HEK293 (cell line): ENCODE data around the gene SECISBP2L.

Experiments used
- ATF2 ChIP-seq: fragments of 450-650 bp; formaldehyde crosslinking; IDR thresholded peaks from 2 replicates; pipeline ENCODE4 v1.5.1; 2016; ENCODE audit warnings: missing biosample characterization, missing genetic modification characterization, low read depth
- BCL11A ChIP-seq: fragments of 450-650 bp; formaldehyde crosslinking; IDR thresholded peaks from 2 replicates; pipeline ENCODE4 v1.5.1; 2016; ENCODE audit warnings: low read depth, missing biosample characterization, missing genetic modification characterization
- KLF16 ChIP-seq: fragments of 450-650 bp; formaldehyde crosslinking; IDR thresholded peaks from 2 replicates; pipeline ENCODE4 v1.5.1; 2017; ENCODE audit warnings: missing biosample characterization, missing genetic modification characterization
- MEIS1 ChIP-seq: sonication (generic); formaldehyde crosslinking; IDR thresholded peaks from 2 replicates; pipeline ENCODE4 v1.8.1; 2022; ENCODE audit warnings: missing genetic modification reagents, mild to moderate bottlenecking, borderline replicate concordance
- PRDM10 ChIP-seq: fragments of 450-650 bp; formaldehyde crosslinking; IDR thresholded peaks from 2 replicates; pipeline ENCODE4 v1.5.1; 2016; ENCODE audit warnings: missing biosample characterization, missing genetic modification characterization
- WT1 ChIP-seq: fragments of 450-650 bp; formaldehyde crosslinking; IDR thresholded peaks from 2 replicates; pipeline ENCODE4 v1.5.1; 2016; ENCODE audit warnings: missing biosample characterization, missing genetic modification characterization
- YY2 ChIP-seq: fragments of 450-650 bp; formaldehyde crosslinking; IDR thresholded peaks from 2 replicates; pipeline ENCODE4 v1.5.1; 2016; ENCODE audit warnings: missing biosample characterization, missing genetic modification characterization
- ZBTB11 ChIP-seq: fragments of 450-650 bp; formaldehyde crosslinking; conservative IDR thresholded peaks from 2 replicates; pipeline ENCODE4 v1.5.1; 2016; ENCODE audit warnings: low read depth, missing biosample characterization, missing genetic modification characterization
- ZBTB20 ChIP-seq: fragments of 450-650 bp; formaldehyde crosslinking; IDR thresholded peaks from 2 replicates; pipeline ENCODE4 v1.5.1; 2016; ENCODE audit warnings: missing biosample characterization, missing genetic modification characterization
- ZBTB21 ChIP-seq: fragments of 450-650 bp; formaldehyde crosslinking; IDR thresholded peaks from 2 replicates; pipeline ENCODE4 v1.5.1; 2017; ENCODE audit warnings: missing biosample characterization, missing genetic modification characterization
- ZBTB8A ChIP-seq: fragments of 450-650 bp; formaldehyde crosslinking; IDR thresholded peaks from 2 replicates; pipeline ENCODE4 v1.5.1; 2016; ENCODE audit warnings: missing biosample characterization, missing genetic modification characterization
- ZNF10 ChIP-seq: fragments of 450-650 bp; formaldehyde crosslinking; IDR thresholded peaks from 2 replicates; pipeline ENCODE4 v1.5.1; 2017; ENCODE audit warnings: missing biosample characterization, missing genetic modification characterization
- ZNF121 ChIP-seq: fragments of 450-650 bp; formaldehyde crosslinking; IDR thresholded peaks from 2 replicates; pipeline ENCODE4 v1.5.1; 2016; ENCODE audit warnings: missing biosample characterization, missing genetic modification characterization
- ZNF155 ChIP-seq: fragments of 450-650 bp; formaldehyde crosslinking; IDR thresholded peaks from 2 replicates; pipeline ENCODE4 v1.5.1; 2016; ENCODE audit warnings: missing biosample characterization, missing genetic modification characterization
- ZNF223 ChIP-seq: fragments of 450-650 bp; formaldehyde crosslinking; IDR thresholded peaks from 2 replicates; pipeline ENCODE4 v1.5.1; 2016; ENCODE audit warnings: missing biosample characterization, missing genetic modification characterization
- ZNF274 ChIP-seq, 2 experiments: fragments of 200-500 bp in 1 of 2; fragments of 450-650 bp in 1 of 2; sonication (Bioruptor generic) in 1 of 2; formaldehyde crosslinking in 1 of 2; IDR thresholded peaks; 2 replicates each; pipeline versions ENCODE4 v1.5.1 to v1.6.1; 2014 to 2016; ENCODE audit warnings: borderline replicate concordance in 1 of 2, inconsistent platforms in 1 of 2, low read length in 1 of 2, missing biosample characterization in 1 of 2, missing genetic modification characterization in 1 of 2
- ZNF366 ChIP-seq: fragments of 450-650 bp; formaldehyde crosslinking; conservative IDR thresholded peaks from 2 replicates; pipeline ENCODE4 v1.5.1; 2016; ENCODE audit warnings: missing biosample characterization, missing genetic modification characterization
- ZNF398 ChIP-seq: fragments of 450-650 bp; formaldehyde crosslinking; IDR thresholded peaks from 2 replicates; pipeline ENCODE4 v1.5.1; 2017; ENCODE audit warnings: missing biosample characterization, missing genetic modification characterization
- ZNF473 ChIP-seq: fragments of 450-650 bp; formaldehyde crosslinking; IDR thresholded peaks from 2 replicates; pipeline ENCODE4 v1.5.1; 2017; ENCODE audit warnings: missing biosample characterization, missing genetic modification characterization
- ZNF488 ChIP-seq: fragments of 450-650 bp; formaldehyde crosslinking; IDR thresholded peaks from 2 replicates; pipeline ENCODE4 v1.5.1; 2016; ENCODE audit warnings: missing biosample characterization, missing genetic modification characterization
- ZNF548 ChIP-seq: fragments of 450-650 bp; formaldehyde crosslinking; IDR thresholded peaks from 2 replicates; pipeline ENCODE4 v1.5.1; 2016; ENCODE audit warnings: missing biosample characterization, missing genetic modification characterization
- ZNF549 ChIP-seq: fragments of 450-650 bp; IDR thresholded peaks from 2 replicates; pipeline ENCODE4 v1.5.1; 2018; ENCODE audit warnings: missing biosample characterization, missing genetic modification characterization, mild to moderate bottlenecking, inconsistent platforms, moderate library complexity
- ZNF555 ChIP-seq: fragments of 450-650 bp; formaldehyde crosslinking; conservative IDR thresholded peaks from 2 replicates; pipeline ENCODE4 v1.5.1; 2017; ENCODE audit warnings: missing biosample characterization, mild to moderate bottlenecking, missing genetic modification characterization, inconsistent platforms
- ZNF624 ChIP-seq: fragments of 450-650 bp; formaldehyde crosslinking; IDR thresholded peaks from 2 replicates; pipeline ENCODE4 v1.5.1; 2017; ENCODE audit warnings: missing biosample characterization, missing genetic modification characterization
- ZNF664 ChIP-seq: fragments of 450-650 bp; formaldehyde crosslinking; IDR thresholded peaks from 2 replicates; pipeline ENCODE4 v1.5.1; 2016; ENCODE audit warnings: missing biosample characterization, missing genetic modification characterization
- ZNF76 ChIP-seq: fragments of 450-650 bp; formaldehyde crosslinking; IDR thresholded peaks from 2 replicates; pipeline ENCODE4; 2016; ENCODE audit warnings: low read depth, missing biosample characterization, missing genetic modification characterization, borderline replicate concordance
- ZNF777 ChIP-seq: fragments of 450-650 bp; formaldehyde crosslinking; IDR thresholded peaks from 2 replicates; pipeline ENCODE4 v1.5.1; 2017; ENCODE audit warnings: missing biosample characterization, missing genetic modification characterization, borderline replicate concordance

Gene SECISBP2L

GRCh38 chr15:49046220-49047102 is at the start of gene SECISBP2L (continued):
- TF ChIP-seq ZNF121: peak; percentile 30; the same call in 1 of the 2 replicates
- TF ChIP-seq ZNF274 (IDR thresholded peaks at IDR 0.05; ENCODE audit: low read length): no peak
- no peak for TF ChIP-seq ZNF274 (tag by site-specific recombination; IDR thresholded peaks at IDR 0.05; ENCODE audit: borderline replicate concordance)
- TF ChIP-seq KLF16: peak; percentile 99
- no peak for TF ChIP-seq MEIS1 (CRISPR knock-in tag)
- no peak for TF ChIP-seq ZNF223 (tag by site-specific recombination)
- TF ChIP-seq ZNF548 (tag by site-specific recombination): no peak
- TF ChIP-seq ZBTB8A (tag by site-specific recombination): peak; percentile 80
- no peak for TF ChIP-seq ZNF549 (tag by site-specific recombination)
- TF ChIP-seq ZNF777 (tag by site-specific recombination): no peak
- TF ChIP-seq ZBTB20 (tag by site-specific recombination): peak; percentile 36; the same call in 1 of the 2 replicates
- peak; percentile 71 for TF ChIP-seq WT1 (tag by site-specific recombination)
- TF ChIP-seq ZNF10 (tag by site-specific recombination): 0 out of 2 replicates have a peak, but pooled peaks have one; percentile 5
- peak; percentile 72 for TF ChIP-seq ZNF366 (tag by site-specific recombination)
- TF ChIP-seq ZNF155 (tag by site-specific recombination): no peak
- TF ChIP-seq PRDM10 (tag by site-specific recombination): peak; percentile 87
- TF ChIP-seq ZNF76 (tag by site-specific recombination): peak; percentile 71; the same call in 1 of the 2 replicates
- TF ChIP-seq ZBTB21: peak; percentile 58; the same call in 1 of the 2 replicates
- peak; percentile 63 for TF ChIP-seq ZNF398
- TF ChIP-seq ZNF473 (tag by site-specific recombination): no peak
- no peak for TF ChIP-seq ZNF624 (tag by site-specific recombination)
- no peak for TF ChIP-seq ZNF488
- no peak for TF ChIP-seq ZNF664 (tag by site-specific recombination)
- no peak for TF ChIP-seq ZNF555 (tag by site-specific recombination)
- 0 out of 2 replicates have a peak, but pooled peaks have one; percentile 31 for TF ChIP-seq BCL11A (tag by site-specific recombination)
- TF ChIP-seq YY2 (tag by site-specific recombination): peak; percentile 98
- no peak for TF ChIP-seq ATF2 (tag by site-specific recombination)
- TF ChIP-seq ZBTB11 (tag by site-specific recombination): peak; percentile 70
